Stimulated activated naive CD8-positive, alpha-beta T cell treated with anti-CD3 and anti-CD28 coated beads, Interleukin-15, Interleukin-2, amounts not matched to agents 100 ng/mL and 50 ng/mL, for 24 hours (primary cell): ENCODE data around the gene FAU.
A peak's percentile ranks its signal among the peaks of the same experiment; 100 is the strongest.

ENCODE experiments used
- H3K27ac Mint-ChIP-seq: one replicate; pipeline ENCODE4 v1.8.0; 2021; ENCODE audit warnings: mild to moderate bottlenecking, mixed read lengths
- H3K27me3 Mint-ChIP-seq: one replicate; pipeline ENCODE4 v1.8.0; 2021; ENCODE audit warnings: mixed read lengths
- H3K36me3 Mint-ChIP-seq: one replicate; pipeline ENCODE4 v1.8.0; 2021; ENCODE audit warnings: low read depth, mixed read lengths
- H3K4me1 Mint-ChIP-seq: one replicate; pipeline ENCODE4 v1.8.0; 2021; ENCODE audit warnings: low read depth, mixed read lengths
- H3K4me3 Mint-ChIP-seq: one replicate; pipeline ENCODE4 v1.8.0; 2021; ENCODE audit warnings: mild to moderate bottlenecking, mixed read lengths
- H3K9me3 Mint-ChIP-seq: one replicate; pipeline ENCODE4 v1.8.0; 2021; ENCODE audit warnings: mixed read lengths

Gene FAU

DNA sequence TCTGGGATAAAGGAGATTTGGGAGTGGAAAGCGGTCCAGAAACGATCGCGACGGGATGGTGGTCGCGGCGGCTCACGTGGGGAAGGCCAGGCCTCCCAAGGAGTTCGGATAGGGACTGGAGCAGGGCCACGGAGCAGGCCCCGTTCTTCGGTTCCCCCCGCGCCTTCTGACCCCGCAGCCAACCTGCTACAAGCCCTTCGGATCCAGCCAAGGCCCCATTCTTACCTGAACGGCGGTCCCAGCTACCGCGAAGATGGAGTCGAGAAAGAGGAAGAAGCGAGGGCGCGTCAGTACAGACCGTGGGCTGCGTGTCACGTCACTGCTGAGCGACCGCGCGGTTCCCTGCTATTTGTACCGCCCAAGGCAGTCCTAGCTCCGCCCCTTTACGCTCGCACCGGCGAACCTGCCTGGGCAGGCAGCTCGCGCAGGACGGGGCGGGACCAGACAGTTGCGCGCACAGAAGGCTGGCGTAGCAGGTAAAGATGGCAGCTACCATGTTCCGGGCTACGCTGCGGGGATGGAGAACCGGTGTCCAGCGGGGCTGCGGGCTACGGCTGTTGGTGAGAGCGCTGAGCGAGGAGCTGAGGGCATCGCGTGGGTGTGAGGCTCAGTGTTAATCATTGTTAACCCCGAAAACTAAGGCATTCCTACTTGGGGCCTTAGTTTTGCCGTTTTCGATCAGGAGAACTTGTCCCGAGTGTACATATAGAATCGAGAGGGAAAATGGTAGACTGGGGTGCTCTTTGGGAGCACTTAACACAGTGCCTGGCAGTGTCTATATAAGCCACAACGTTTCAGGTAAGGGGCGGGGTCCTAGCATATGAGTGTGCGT lies at the start of gene FAU, which contains the start of gene MRPL49:
TSS of gene FAU (minus strand) at position 270 of the 832 bp plus-strand sequence. CDS start 321 bp downstream, outside the sequence.
TSS of gene MRPL49 (plus strand) at position 457 of the 832 bp plus-strand sequence. CDS start at position 483, 26 bp downstream.
- H3K27ac Mint-ChIP-seq, result peak within 1 kb of the TSS; percentile 97
- H3K4me1 Mint-ChIP-seq, result peaks cover 61% of the 10 kb centered on the region
- no peaks in the 10 kb centered on the region for H3K27me3 Mint-ChIP-seq
- H3K36me3 Mint-ChIP-seq, result peaks cover 70% of the 10 kb centered on the region
- H3K4me3 Mint-ChIP-seq, result peak within 1 kb of the TSS; percentile 100
- H3K9me3 Mint-ChIP-seq, result no peaks in the 10 kb centered on the region

DNA sequence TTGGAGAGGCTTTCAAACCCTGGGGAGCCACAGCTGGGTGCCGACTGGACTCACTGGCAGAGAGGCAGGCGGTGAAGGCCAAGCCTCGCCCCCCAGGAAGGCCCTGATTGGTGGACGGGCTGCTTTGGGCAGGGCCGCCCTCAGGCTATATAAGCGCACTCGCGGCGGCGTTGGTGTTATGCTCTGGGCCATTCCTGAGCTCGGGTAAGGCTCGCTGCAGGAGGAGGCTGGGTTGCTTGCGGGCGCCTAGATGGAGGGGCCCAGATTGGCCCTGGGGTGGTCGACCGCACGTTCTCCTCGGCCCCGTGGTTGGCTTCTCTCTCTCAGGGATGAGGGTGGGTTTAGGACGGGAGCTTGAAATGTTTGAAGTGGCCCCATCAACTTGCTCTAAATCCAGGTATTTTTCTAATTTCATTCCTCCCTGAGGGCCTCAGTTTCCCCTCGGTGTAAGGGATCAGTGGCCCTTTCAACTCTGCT lies 48.2 kb upstream of the FAU start, which contains the start of gene SPDYC:
TSS of gene SPDYC (plus strand) at position 176 of the 477 bp plus-strand sequence. CDS start 1,125 bp downstream, outside the sequence.
- peak within 1 kb of the TSS; percentile 75 for H3K27ac Mint-ChIP-seq
- no peaks in the 10 kb centered on the region for H3K27me3 Mint-ChIP-seq
- no peaks in the 10 kb centered on the region for H3K36me3 Mint-ChIP-seq
- H3K4me3 Mint-ChIP-seq, result no peak within 1 kb of the TSS
- H3K9me3 Mint-ChIP-seq, result no peaks in the 10 kb centered on the region
- peaks cover 8% of the 10 kb centered on the region for H3K4me1 Mint-ChIP-seq

DNA sequence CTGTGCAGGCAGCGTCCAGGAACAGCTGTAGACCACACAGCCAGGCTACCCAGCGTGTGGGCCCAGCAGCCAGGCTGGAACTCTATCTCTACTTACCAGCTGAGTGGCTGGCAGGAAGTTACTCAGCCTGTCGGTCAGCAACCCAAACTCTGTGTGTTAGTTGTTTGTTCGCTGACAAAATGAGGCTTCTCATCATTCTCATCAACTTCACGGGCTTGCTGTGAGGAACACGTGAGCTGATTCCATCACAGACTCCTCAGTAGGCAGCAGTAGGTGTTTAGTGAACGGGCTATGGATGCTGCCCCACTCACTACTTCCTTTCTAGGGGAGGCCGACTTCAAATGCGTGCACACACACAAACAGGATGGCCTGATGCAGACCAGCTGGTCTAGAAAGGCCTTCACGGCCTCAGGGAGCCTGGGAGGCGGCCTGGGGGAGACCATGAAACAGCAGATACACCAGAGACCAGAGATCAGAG lies 47.3 kb upstream of the FAU start:
- Mint-ChIP-seq H3K4me1 (peaks cover 8% of the 10 kb centered on the region), H3K9me3 (no peaks in the 10 kb centered on the region), H3K4me3 (no peak overlapping the region), H3K36me3 (no peaks in the 10 kb centered on the region), H3K27ac (peak overlapping the region; percentile 75), H3K27me3 (no peaks in the 10 kb centered on the region)

DNA sequence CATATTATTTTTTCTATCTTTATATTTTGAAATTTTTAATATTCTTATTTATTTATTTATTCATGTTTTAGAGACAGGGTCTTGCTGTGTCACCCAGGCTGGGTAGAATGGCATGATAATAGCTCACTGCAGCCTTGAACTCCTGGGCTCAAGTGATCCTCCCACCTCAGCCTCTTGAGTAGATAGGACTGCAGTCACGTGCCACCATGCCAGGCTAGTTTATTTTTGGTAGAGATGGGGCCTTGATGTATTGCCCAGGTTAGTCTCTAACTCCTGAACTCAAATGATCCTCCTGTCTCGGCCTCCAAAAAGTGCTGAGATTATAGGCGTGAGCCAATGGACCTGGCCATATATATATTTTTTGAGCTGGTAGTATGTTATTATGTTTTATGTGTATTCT lies 45.7 kb upstream of the FAU start:
- H3K9me3 Mint-ChIP-seq, result no peaks in the 10 kb centered on the region
- no peaks in the 10 kb centered on the region for H3K36me3 Mint-ChIP-seq
- H3K4me3 Mint-ChIP-seq, result no peak overlapping the region
- no peaks in the 10 kb centered on the region for H3K27me3 Mint-ChIP-seq
- peaks cover 8% of the 10 kb centered on the region for H3K4me1 Mint-ChIP-seq
- H3K27ac Mint-ChIP-seq, result no peak overlapping the region

DNA sequence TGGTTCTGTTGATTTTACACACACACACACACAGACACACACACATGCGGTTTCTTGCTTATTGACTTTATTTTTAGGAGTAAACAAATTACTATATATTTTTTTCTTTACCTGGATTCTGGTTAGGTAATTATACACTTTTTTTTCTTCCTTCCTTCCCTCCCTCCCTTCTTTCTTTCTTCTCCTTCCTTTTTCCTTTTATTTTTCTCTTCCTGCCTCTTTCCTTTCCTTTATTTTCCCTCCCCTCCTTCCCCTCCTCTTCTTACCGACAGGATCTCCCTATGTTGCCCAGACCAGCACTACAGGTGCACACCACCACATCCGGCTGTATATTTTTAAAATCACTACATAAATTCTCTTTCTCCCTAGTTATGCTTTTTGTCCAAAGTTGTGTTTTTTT lies 45.0 kb upstream of the FAU start:
- Mint-ChIP-seq H3K36me3 (no peaks in the 10 kb centered on the region), H3K4me1 (peaks cover 8% of the 10 kb centered on the region), H3K9me3 (no peaks in the 10 kb centered on the region), H3K27ac (no peak overlapping the region), H3K27me3 (no peaks in the 10 kb centered on the region), H3K4me3 (no peak overlapping the region)

DNA sequence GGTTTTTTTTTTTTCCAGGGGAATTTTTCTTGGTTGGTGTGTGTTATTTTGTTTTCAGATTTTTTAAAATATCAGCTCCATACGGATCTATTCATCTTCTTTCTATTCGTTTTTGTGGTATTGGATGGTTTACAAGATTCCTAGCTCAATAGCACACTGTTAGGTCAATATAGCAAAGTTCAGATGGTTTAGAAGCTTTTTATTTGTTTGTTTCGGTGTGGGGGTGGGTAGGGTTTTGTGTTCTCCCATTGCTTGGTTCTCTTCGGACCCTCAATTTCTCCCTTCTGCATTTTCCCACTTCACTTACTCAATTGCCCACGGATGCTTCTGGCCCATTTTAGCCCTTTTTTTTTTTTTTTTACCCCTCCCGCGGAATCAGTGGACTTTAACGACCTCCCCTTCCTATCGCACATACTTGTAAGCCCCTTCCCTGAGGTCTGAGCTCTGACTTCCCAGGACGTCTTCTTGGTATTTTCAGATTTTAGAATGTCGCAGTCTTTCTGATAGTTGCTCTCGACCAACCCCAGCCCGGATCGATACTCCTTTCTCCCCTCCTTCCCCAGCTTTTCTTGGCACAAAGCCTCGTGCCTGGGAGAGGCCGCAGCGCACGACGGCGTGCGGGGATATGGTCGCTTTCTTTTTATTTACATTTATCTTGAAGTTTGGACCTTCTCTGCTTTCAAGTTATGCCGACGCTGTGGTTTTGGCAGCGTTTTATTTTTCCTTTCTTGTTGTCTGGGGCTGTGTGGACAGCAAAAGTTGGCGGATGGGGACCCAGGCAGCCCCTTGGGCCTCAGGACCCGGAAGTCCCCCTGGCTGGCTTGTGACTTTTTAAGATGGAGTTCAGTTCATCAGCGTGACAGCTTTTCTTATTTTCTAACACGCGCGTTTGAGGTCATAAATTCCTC lies 43.7 kb upstream of the FAU start:
- H3K27ac Mint-ChIP-seq, result no peak overlapping the region
- H3K9me3 Mint-ChIP-seq, result no peaks in the 10 kb centered on the region
- no peak overlapping the region for H3K4me3 Mint-ChIP-seq
- H3K27me3 Mint-ChIP-seq, result no peaks in the 10 kb centered on the region
- peaks cover 8% of the 10 kb centered on the region for H3K4me1 Mint-ChIP-seq
- H3K36me3 Mint-ChIP-seq, result no peaks in the 10 kb centered on the region

GRCh38 chr11:65163684-65164083 lies 41.8 kb upstream of the FAU start:
- Mint-ChIP-seq H3K27me3 (no peaks in the 10 kb centered on the region), H3K9me3 (no peaks in the 10 kb centered on the region), H3K4me3 (no peak overlapping the region), H3K27ac (no peak overlapping the region), H3K36me3 (no peaks in the 10 kb centered on the region), H3K4me1 (no peaks in the 10 kb centered on the region)

- no peaks in the 10 kb centered on the region for H3K36me3 Mint-ChIP-seq
- no peaks in the 10 kb centered on the region for H3K4me1 Mint-ChIP-seq
- no peak overlapping the region for H3K27ac Mint-ChIP-seq
- no peak overlapping the region for H3K4me3 Mint-ChIP-seq
- H3K27me3 Mint-ChIP-seq, result no peaks in the 10 kb centered on the region
- H3K9me3 Mint-ChIP-seq, result no peaks in the 10 kb centered on the region
Observed at GRCh38 chr11:65160643-65161042, 38.7 kb upstream of the FAU start.

DNA sequence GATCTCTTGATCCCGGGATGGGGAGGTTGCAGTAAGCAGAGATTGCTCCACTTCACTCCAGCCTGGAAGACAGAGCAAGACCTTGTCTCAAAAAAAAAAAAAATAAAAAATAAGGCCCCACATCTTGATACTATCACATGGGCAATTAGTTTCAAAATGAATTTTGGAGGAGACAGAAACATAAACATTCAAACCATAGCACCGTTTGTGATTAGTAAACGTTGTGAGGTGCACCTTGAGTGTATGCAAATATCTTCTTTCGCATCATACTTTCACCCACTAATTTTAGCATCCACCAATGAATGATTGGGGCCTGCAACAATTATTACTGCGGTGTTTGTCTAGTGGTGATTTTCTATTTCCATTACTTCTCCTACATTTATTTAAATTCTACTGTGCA lies 37.1 kb upstream of the FAU start:
- no peaks in the 10 kb centered on the region for H3K36me3 Mint-ChIP-seq
- no peak overlapping the region for H3K4me3 Mint-ChIP-seq

GRCh38 chr11:65157336-65157735 lies 35.4 kb upstream of the FAU start:
- H3K4me1 Mint-ChIP-seq, result no peaks in the 10 kb centered on the region
- no peaks in the 10 kb centered on the region for H3K36me3 Mint-ChIP-seq
- H3K9me3 Mint-ChIP-seq, result no peaks in the 10 kb centered on the region
- no peaks in the 10 kb centered on the region for H3K27me3 Mint-ChIP-seq
- no peak overlapping the region for H3K4me3 Mint-ChIP-seq
- H3K27ac Mint-ChIP-seq, result no peak overlapping the region

More for the DNA sequence above, 37.1 kb upstream of the FAU start:
- Mint-ChIP-seq H3K27me3 (no peaks in the 10 kb centered on the region), H3K27ac (no peak overlapping the region), H3K4me1 (no peaks in the 10 kb centered on the region), H3K9me3 (no peaks in the 10 kb centered on the region)

DNA sequence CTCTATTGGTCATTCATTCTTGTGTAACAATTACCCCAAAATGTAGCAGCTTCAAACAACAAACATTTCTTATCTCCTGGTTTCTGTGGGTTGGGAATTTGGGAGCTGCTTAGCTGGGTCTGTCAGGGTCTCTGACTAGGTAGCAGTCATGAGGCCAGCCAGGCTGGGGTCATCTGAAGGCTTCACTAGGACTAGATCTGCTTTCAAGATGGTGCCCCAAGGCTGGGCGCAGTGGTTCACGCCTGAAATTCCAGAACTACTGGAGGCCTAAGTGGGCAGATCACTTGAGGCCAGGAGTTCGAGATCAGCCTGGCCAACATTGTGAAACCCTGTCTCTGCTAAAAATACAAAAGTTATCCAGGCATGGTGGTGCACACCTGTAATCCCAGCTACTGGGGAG lies 35.0 kb upstream of the FAU start:
- Mint-ChIP-seq H3K4me3 (no peak overlapping the region), H3K4me1 (no peaks in the 10 kb centered on the region), H3K27me3 (no peaks in the 10 kb centered on the region), H3K27ac (no peak overlapping the region), H3K36me3 (no peaks in the 10 kb centered on the region), H3K9me3 (no peaks in the 10 kb centered on the region)

GRCh38 chr11:65156256-65156655 lies 34.3 kb upstream of the FAU start:
- Mint-ChIP-seq H3K27me3 (peaks cover 5% of the 10 kb centered on the region), H3K36me3 (no peaks in the 10 kb centered on the region), H3K4me1 (peaks cover 2% of the 10 kb centered on the region), H3K27ac (no peak overlapping the region), H3K9me3 (no peaks in the 10 kb centered on the region), H3K4me3 (no peak overlapping the region)

- Mint-ChIP-seq H3K4me3 (no peak overlapping the region), H3K27me3 (peaks cover 5% of the 10 kb centered on the region), H3K27ac (no peak overlapping the region), H3K4me1 (peaks cover 12% of the 10 kb centered on the region), H3K36me3 (no peaks in the 10 kb centered on the region), H3K9me3 (no peaks in the 10 kb centered on the region)
Observed at GRCh38 chr11:65152122-65152521, 30.2 kb upstream of the FAU start.

DNA sequence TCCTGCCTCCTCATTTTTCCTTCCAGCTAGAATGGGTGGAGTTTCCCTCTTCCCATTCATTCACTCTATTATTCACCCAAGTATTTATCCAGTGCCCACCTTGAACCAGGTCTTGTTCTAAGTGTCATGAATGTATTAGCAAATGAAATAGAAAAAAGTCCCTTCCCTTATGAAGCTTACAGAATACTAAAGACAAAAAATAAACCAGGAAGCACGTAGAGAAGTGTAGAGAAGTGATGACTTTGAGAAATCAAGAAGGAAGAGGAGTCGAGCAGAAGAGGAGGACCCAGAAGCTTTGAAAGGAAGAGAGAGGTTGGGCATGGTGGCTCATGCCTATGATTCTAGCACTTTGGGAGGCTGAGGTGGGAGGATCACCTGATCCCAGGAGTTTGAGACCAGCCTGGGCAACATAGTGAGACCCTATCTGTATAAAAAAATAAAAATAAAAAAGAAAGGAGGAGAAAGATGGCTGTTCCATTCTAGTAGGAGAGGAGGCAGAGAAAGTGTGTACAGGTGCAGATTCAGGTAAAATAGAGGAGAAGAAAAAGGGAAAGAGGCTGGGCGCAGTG lies 29.5 kb upstream of the FAU start:
- Mint-ChIP-seq H3K27me3 (peaks cover 5% of the 10 kb centered on the region), H3K4me3 (no peak overlapping the region), H3K4me1 (peaks cover 13% of the 10 kb centered on the region), H3K9me3 (no peaks in the 10 kb centered on the region), H3K27ac (no peak overlapping the region), H3K36me3 (no peaks in the 10 kb centered on the region)
